Stimulated activated CD4-positive, alpha-beta T cell treated with anti-CD3 and anti-CD28 coated beads, Interleukin-2, amount 100 ng/mL, for 48 hours (primary cell): ENCODE results near the gene GNL3.

Source experiments
- DNase-seq, 2 donors: peaks; one replicate each; pipeline ENCODE4 v3.0.0-alpha.2; 2020

GNL3 gene

GRCh38 chr3:52689151-52689550 lies 3.3 kb downstream of the GNL3 start:
- DNase-seq = no peak

DNA sequence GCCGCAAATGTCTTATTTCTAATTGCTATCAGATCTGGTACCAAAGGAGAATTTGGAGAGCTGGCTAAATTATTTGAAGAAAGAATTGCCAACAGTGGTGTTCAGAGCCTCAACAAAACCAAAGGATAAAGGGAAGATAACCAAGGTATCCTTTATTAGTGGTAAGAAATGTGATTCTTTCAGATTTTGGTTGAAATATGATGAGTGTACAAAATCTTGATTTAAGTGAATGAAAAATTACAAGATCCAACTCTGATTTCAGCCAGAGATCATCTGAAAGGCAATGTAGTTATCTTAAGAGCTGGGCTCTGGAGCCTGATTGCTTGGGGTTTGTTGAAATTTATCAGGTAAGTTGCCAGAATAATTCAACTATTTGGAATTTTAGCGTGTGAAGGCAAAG lies 4.7 kb downstream of the GNL3 start:
- DNase-seq = no peak

- DNase-seq = no peak
Measured at GRCh38 chr3:52693071-52693470, 7.2 kb downstream of the GNL3 start.

DNA sequence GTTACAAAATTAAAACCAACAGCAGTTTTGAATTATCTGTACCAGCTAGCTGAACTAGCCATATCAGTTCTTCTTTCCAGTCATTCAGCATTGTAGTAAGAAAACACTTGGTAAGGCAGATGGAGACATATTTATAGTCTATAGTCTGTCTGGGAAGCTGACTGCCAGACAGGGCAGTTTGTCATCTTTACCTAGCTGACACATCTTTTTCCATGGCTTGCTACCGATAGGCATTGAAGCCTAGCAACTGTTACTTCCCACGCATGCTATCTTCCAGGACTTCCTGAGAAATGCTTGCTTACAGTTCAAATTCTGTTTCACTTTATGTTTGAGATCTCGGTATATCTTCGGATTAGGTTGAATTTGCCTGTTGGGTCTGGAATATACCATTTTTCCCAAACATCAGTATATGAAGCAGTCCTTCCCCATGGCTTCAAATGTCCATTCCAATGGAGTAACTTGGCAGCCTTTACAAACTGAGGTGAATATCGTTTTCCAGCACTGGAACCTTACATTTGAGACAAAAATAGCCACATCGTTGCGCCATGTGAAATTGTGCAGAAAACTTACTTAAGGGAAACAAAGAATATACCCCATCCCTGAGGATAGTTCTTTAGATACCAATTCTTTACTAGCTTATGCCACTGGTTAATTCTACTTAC lies 8.8 kb downstream of the GNL3 start:
- no peak for DNase-seq

DNA sequence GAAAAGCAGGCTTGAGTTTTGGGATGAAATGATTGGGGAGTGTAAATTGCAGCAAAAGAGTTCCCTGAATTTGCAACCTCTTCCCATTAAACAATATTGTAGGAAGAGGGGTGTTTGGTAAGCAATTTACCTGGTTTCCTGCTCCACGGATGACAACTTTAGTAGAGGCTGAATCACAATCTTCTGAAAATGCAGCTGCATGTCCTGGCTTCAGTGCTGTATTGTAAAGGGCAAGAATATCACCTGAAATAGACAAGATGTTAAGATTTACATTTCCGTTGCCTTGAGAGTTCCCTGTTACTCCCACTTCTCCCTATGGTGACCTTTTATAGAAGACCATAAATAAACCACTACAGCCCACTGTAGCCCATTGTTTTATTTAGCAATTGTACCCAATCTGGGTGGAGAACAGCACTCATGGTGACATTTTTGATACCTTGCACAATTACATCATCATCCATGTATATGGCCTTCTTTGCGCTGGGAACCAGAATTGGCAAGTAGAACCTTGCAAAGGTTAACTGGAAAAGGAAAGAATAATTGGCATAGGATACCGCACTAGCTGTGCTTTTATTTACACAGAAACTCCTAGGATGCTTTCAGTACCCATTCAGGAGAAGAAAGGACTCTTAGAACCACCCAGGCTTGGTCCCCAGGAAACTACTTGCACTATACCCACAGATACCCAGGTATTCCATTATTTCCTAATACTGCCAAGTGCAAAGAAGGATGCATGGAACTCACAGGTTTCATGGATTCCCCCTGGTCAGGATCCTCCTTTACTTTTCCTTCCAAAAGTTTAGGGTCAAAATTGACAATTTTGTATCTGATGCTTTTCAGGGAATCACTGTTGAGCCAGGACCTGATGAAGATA lies 10.2 kb downstream of the GNL3 start:
- no peak for DNase-seq

DNA sequence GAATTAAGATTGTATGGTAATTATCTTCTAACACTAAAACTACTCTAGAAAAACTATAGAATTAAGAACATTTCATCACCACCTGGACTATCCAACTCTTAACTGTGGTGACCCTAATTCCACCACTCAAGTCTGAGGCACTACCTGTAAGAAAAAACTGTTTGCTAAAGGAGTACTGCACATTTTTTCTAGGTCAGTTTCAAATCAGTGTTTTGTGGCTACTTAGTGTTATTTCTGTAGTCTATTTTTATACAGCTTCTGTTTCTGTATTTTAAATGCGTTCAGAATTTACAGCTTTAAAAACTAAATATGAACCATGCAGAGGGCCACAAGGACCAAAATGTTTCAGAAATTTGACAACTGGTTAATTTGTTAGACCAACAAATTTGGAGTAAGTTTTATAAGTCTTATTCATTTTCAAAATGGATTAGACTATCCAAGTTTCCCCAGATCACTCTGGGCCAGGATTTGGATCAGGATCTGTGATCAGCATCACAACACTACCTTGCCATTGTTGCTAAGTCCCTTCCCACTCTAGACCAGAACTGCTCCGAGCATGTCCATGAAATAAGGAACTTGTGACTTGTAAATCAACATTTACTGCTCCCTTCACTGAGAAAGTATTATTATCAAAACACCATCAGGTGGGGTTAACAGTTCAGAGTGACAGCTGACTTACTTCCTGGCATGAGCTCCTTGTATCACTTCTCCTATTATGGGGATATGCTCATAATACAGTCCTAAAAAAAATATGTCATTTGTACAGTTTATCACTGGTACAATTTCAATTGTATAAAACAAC lies 11.2 kb downstream of the GNL3 start:
- DNase-seq = no peak

DNA sequence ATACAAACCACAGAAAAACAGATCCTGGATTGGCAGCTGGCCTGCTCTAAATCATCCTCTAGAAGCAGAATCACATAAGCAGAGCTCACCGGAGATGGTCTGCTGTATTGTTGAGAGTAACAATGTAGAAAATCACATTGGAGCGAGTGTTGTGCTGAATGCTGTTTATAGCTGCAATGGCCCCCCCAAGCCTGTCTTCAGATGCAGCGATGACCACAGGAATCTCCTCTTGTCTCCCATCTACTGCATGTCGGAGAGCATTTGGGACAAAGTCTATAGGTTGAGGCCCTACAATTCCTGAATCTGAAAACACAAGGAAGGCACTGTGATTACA lies 11.8 kb downstream of the GNL3 start:
- DNase-seq = no peak

- no peak for DNase-seq
Measured at GRCh38 chr3:52703341-52703740, 17.5 kb downstream of the GNL3 start.

GRCh38 chr3:52704611-52705437 lies 19.0 kb downstream of the GNL3 start:
- peak in 1 of 2 donors; percentile 17 for DNase-seq

GRCh38 chr3:52705438-52705687 lies 19.5 kb downstream of the GNL3 start:
- no peak for DNase-seq

DNA sequence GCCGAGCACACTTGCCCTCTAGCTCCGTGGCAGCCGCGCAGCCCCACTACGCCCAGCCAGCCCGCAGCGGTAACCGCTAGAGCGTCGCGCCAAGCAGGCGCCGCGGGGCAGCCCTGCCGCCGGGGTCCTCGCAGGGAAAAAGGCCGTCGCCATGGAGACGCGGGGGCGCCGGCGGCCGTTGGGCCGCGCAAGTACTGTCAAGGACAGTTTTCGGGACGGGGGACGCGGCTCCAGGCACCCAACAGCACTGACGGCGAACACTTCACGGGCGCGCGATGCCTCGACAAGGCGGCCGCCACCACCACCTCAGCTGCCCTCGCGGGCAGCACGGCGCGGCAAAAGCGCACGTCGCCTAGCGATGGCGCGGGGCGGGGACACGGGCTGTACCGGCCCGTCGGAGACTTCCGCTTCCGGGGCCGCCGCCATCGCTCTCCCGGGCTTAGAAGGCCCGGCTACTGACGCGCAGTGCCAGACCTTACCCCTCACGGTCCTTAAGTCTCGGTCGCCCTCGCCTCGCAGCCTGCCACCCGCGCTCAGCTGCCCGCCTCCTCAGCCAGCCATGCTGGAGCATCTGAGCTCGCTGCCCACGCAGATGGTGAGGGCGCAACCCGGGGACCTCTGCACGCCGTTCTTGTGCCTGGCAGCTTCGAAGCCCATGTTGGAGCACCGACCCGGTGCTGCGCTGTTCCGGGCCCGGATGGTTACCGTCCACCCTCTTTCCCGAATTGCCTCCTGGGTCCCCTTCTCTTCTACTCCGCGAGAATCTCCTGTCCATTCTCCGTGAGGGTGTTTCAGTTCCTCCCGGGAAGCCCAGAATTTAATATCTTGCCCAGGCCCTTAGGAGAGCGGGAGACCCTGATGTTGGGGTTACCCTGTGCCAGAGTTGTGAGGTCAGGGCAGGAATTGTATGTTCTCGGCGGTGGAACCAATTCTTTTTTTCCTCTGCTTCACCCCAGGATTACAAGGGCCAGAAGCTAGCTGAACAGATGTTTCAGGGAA lies 20.2 kb downstream of the GNL3 start, which contains the start of the genes GLT8D1 and SPCS1:
Gene GLT8D1, minus strand, starts transcription at position 104 of the 999 bp plus-strand sequence. CDS start 5,331 bp downstream, outside the sequence.
Gene SPCS1, plus strand, starts transcription at position 419 of the 999 bp plus-strand sequence. Its CDS starts 141 bp downstream, at position 560.
- peak; percentile 73 to 81 for DNase-seq

DNA sequence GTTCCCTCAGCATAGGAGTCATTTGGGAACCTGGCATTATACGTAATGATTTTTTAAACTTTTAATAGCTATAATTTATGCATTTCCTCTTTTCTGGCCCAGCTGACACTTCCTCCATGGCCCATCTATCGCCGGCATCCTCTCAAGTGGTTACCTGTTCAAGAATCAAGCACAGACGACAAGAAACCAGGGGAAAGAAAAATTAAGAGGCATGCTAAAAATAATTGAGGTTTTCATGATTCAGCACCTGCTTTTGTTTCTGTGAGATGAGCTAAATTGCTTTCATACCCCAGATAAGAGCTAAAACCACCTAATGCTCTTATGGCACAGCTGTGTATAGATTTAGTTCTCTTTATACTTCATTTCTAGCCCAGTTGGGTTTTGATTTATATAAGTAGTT lies 21.8 kb downstream of the GNL3 start:
- DNase-seq = no peak

DNA sequence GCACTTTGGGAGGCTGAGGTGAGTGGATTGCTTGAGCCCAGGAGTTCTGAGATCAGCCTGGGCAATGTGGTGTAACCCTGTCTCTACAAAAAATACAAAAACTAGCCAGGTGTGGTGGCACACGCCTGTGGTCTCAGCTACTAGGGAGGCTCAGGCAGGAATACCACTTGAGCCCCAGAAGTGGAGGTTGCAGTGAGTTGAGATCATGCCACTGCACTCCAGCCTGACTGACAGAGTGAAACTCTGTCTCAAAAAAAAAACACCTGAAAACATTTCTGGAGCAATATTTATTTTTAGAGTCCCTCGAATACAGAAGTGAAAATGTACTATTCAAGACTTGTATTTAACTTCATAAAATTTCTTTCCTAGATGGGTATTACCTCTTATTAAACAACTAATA lies 24.7 kb downstream of the GNL3 start:
- no peak for DNase-seq

- DNase-seq = no peak
Measured at GRCh38 chr3:52712291-52713212, 26.7 kb downstream of the GNL3 start.

GRCh38 chr3:52714335-52715302 lies 28.8 kb downstream of the GNL3 start:
- DNase-seq = no peak

- no peak for DNase-seq
Measured at GRCh38 chr3:52715714-52716305, 30.0 kb downstream of the GNL3 start.

GRCh38 chr3:52719618-52720017 lies 33.8 kb downstream of the GNL3 start:
- DNase-seq = no peak

DNA sequence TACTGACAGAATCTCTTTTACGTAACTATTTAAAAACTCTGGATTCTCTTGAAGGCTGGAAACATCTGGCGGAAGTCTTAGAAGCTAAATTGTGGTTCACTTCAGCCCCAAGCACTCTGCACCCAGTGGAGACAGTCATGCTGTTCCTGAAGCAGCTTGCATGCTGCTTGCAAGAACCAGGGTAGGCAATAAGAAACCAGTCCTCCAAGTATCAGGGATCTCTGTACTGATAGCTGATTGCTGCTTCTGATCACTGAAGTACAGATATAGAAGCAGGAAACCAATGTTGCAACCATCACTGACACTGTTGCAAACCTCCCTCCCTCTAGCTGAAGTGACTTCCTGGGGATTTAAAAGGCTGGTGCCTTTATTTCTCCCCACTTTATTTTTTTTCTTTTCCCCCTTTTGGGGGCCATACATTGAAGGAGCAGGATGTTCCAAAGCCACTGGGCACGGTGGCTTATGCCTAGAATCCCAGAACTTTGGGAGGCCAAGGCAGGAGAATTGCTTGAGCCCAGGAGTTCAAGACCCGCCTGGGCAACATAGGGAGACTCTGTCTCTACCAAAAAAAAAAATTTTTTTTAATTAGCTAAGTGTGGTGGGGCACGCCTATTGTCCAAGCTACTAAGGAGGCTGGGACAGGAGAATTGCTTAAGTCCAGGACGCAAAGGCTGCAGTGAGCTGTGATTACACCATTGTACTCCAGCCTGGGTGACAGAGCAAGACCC lies 35.3 kb downstream of the GNL3 start:
- DNase-seq = no peak
